ENCODE data around the gene TINAGL1.
A peak's percentile ranks its signal among the peaks of the same experiment; 100 is the strongest.

GRCh38 chr1:31593770-31594632, 17.7 kb downstream of the TINAGL1 start:
- TF ChIP-seq CTCF (IDR thresholded peaks at IDR 0.05; ENCODE audit: poor library complexity): peak; percentile 75
- TF ChIP-seq EZH2 (IDR thresholded peaks at IDR 0.05; ENCODE audit: borderline replicate concordance): no peak
- TF ChIP-seq EZH2phosphoT487 (IDR thresholded peaks at IDR 0.05; ENCODE audit: low read depth, severe bottlenecking, unreplicated experiment): no peak
